AG09319 (cell line): ENCODE data around the gene MESD.

Experiments used
- DNase-seq: peaks from one replicate; pipeline ENCODE4 v3.0.0-alpha.2; 2010; ENCODE audit warnings: low read depth; ENCODE audit errors: extremely low read depth
- TF ChIP-seq, protein P1 (sequence below): IDR thresholded peaks from 2 replicates; pipeline ENCODE4 v1.5.1; 2011; ENCODE audit warnings: low read depth, mild to moderate bottlenecking, inconsistent platforms, low read length, moderate library complexity

The MESD gene

DNA sequence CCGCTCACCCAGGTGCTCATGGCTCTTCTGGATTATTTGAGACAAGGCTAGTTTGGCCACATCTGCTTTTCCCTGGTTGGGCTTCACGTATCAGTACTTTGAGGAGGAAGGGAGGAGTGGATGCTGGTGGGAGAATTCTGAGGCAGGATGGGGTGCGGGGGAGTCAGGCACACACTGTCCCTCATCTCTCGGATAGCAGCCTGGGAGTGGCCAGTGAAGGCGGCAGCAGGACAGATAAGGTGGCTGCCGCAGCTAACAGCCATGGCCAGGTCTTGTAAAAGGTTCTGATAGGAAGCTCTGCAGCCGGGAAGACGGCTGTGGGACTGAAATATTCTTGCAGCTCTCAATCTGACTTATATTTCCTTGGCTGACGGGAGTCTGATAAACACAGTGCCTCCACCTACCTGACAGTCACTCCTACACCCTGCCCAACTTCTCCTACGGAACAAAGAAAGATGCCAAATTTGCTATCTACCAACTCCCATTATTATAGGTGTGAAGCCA lies 87.3 kb downstream of the MESD start:
- TF ChIP-seq, protein P1, sequence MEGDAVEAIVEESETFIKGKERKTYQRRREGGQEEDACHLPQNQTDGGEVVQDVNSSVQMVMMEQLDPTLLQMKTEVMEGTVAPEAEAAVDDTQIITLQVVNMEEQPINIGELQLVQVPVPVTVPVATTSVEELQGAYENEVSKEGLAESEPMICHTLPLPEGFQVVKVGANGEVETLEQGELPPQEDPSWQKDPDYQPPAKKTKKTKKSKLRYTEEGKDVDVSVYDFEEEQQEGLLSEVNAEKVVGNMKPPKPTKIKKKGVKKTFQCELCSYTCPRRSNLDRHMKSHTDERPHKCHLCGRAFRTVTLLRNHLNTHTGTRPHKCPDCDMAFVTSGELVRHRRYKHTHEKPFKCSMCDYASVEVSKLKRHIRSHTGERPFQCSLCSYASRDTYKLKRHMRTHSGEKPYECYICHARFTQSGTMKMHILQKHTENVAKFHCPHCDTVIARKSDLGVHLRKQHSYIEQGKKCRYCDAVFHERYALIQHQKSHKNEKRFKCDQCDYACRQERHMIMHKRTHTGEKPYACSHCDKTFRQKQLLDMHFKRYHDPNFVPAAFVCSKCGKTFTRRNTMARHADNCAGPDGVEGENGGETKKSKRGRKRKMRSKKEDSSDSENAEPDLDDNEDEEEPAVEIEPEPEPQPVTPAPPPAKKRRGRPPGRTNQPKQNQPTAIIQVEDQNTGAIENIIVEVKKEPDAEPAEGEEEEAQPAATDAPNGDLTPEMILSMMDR = no peak
- DNase-seq = no peak

DNA sequence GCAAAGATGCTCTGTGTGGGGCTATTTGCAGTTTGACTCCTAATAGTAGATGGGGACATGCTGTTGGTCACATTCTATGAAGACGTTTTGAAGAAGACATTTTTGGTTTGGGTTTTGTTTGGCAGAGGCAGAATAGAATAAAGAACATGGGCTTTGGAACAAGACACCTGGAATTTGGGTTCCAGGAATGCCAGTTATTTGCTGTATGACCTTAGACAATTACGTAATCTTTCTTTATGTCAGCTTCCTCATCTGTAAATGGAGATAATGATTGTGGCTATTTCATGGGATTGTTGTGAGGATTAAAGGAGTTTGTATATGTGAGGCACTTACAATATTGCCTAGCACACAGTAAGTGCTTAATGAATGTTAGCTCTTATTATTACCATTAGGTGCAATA lies 91.6 kb downstream of the MESD start:
- DNase-seq = no peak
- TF ChIP-seq, protein P1 = no peak
